IPS DF 4.7 (cell line): ENCODE results near the gene FXYD6.

Source experiments
- DNase-seq: peaks from one replicate; pipeline ENCODE4 v3.0.0-alpha.2; 2013; ENCODE audit warnings: low spot score; ENCODE audit errors: extremely low read depth

The FXYD6 gene

DNA sequence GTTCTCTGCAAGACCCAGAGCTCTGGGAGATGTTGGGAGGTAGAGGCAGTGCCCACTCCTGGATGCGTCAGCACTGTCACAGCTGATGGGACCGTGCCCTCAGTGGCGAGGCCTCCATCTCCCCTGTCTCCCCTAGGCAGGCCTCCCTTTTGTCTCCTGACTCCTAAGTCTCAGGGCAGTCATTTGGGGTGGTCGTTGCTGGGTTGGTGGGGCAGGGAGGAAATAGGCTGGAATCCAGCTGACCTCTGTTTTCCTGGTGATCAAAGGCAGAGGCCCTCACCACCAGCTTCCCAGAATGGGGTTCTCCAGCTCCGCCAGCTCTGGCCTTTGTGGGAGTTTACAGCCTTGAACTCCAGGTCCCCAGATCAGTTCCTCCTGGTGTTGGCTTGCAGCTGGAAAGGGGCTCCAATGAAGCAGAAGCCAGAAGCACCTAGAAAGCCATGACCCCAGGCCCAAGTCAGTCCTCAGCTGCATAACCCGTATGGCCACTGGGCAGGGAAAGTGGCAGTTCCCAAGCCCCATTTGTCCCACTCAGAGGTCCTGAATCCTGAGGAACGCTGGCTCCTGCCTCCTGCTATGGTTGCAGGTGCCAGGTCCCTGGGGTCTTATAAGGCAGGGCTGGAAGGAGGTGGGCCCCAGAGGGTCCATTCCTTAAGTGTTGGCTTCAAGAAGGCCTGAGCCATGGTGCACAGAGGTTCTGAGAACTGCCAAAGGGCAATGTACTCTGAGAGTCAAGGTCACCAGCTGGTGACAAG lies 44.6 kb downstream of the FXYD6 start:
- DNase-seq = no peak

DNA sequence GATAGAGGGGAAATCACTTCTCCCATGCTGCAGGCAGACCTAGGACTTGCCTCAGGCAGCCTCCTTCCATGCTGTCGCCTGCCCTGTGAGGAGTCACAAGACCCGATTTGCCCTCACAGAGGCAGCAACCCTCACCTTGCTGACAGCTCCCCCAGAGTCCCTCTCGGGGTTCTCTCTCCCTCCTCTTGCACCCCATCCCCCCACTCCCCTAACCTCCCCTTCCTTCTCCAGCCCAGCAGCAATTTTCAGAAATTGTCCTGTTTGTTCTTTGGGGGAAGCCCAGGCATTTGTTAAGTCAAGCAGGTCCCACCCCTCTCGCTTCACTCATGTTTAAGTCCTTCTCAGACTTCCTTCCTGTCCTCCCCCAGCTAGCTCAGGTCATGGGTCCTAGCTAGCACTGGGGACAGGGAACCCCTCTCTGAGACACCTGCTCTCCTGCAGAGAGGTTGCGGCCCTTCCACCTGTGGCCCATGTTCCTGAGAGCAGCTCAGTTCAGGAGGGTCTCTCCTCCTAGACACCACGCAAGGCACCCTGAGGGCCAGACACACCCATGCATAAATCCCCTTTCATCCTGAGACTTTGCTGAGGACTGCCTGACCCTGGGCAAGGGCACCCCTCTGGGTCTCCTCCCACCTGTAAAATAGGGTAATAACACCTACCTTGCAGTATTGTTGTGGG lies 45.6 kb downstream of the FXYD6 start:
- DNase-seq = no peak

DNA sequence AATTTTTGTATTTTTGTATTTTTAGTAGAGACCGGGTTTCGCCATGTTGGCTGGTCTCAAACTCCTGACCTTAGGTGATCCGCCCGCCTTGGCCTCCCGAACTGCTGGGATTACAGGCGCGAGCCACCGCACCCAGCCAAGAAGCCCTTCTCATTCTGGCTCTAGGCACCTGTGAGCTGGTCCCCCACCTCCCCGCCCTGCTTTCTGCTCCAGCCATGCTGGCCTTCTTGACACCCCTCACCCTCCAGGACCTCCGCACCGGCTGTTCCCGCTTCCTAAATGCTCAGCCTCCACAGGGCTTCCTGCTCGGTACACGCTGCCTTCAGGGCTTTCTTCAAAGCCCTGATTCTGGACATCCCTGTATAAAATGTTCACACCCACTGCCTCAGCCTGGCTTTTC lies 46.4 kb downstream of the FXYD6 start:
- no peak for DNase-seq

GRCh38 chr11:117829369-117829725 lies 47.1 kb downstream of the FXYD6 start:
- no peak for DNase-seq

- no peak for DNase-seq
These were observed 47.7 kb downstream of the FXYD6 start for GRCh38 chr11:117828611-117829368.

DNA sequence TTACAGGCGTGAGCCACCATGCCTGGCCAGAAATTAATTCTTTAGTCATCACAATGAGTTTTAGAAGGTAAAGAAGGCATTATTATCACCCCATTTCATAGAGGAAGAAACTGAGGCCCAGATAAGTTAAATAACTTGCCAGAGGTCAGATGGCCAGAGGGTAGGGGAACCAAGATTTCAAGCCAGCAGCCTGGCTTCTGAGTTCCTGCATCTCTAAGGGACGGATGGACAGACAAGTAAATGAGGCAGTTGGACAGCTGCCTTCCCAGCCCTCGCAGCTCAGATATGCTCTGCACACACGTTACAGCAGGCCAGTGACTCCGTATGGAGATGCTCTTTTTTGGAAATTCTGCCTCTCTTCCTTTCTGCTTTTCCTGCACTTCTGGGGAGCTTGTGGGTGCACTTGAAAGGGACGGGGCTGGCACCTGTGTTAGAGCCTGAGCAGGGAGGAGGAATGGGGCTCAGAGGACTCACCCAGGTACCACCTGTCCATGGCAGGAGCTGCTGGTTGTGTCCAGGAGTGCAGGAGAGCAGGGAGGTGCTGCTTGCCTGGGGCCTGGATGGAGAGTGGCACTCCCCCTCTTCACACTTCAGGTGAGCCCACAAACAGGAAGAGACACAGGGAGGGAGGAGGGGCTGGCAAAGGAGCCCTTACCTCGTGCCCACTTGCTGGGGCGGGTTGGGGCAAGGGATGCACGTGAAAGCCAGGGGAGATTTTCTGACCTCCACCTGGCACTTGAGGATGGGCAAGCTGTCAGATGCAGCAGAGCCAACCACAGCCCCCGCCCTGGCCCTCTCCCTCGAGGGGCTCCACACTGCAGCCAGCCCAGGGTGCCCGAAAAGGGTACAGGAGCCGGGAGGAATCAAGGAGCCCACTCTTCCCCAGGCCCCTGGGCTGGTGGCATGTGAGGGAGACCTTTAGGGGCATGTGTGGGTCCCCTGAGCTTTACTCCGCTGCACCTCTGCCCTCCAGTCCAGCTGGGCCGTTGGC lies 48.6 kb downstream of the FXYD6 start:
- no peak for DNase-seq

GRCh38 chr11:117826832-117827231 lies 49.6 kb downstream of the FXYD6 start:
- DNase-seq = no peak

- DNase-seq = no peak
These were observed 50.3 kb downstream of the FXYD6 start for GRCh38 chr11:117826190-117826570.

- no peak for DNase-seq
These were observed 50.8 kb downstream of the FXYD6 start for GRCh38 chr11:117825538-117826189.

DNA sequence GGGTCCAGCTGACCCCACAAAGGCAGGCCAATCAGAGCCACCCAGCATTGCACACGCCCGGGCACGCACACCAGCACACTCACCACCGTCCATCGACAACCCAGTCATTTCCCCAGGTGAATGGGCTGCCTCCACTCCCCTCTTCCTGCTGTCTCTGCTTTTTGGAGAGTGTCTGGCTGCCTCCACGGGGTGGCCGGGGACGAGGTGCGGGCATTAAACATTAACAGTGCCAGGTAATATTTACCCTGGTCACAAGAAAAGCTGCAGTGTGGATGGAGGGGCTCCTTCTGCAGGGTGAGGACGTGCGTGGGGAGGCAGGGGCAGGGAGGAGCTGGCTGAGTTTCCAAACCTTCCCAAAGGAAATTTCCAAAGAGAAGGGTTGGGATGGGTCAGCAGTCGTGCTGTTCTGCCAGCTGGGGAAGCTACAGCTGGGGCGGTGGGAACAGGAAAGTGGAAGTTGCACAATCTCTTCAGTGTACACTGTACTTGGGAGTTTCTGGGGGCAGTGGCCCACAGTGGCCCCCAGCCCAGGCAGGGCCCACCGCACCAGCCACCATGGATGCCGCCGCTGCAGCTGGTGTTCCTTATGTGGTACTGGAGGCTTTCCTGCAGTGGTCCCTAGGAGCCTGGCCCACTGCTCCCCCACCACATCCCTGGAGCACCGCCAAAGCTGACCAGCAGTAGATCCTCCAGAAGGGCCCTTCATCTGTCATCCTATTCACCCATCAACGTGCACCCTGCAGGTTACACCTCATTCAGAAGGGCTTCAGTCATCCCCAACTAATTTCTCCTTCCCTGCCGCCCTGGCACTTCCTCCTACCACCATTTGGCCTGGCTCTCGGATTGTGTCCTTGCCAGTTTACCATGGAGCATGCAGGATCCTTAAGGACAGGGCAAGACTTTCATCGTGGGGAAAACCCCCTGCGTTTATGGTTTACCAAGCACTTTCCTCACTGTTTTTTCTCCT lies 51.6 kb downstream of the FXYD6 start, which contains the start of gene FXYD2:
TSS of gene FXYD2 (minus strand) at position 174 of the 967 bp plus-strand sequence. CDS start at position 108, 66 bp downstream.
- no peak for DNase-seq

DNA sequence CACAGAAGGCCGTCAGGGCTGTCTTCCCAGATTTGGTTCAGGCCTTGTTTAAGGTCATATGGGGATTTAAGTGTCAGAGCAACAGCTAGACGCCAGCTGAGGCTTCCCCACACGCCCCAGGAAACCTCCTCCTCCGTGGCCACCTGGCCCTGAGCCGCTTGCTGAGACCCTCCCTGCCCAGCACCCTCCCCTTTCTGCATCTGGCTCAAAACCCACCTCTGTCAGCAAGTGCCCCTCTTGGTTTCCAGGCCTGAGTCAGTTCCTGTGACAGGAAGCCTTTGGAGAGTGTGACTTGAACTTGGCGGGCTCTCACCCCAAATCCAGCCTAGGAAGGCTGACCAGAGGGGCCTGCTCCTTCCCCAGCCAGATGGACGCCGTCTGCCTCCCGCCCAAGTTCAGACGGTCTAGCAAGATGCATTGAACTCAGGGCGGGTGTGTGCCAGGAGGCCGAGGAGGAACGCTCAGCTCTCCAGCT lies 52.5 kb downstream of the FXYD6 start:
- no peak for DNase-seq

GRCh38 chr11:117823294-117823945 lies 53.0 kb downstream of the FXYD6 start:
- no peak for DNase-seq

GRCh38 chr11:117822074-117823033 lies 54.1 kb downstream of the FXYD6 start:
- no peak for DNase-seq

DNA sequence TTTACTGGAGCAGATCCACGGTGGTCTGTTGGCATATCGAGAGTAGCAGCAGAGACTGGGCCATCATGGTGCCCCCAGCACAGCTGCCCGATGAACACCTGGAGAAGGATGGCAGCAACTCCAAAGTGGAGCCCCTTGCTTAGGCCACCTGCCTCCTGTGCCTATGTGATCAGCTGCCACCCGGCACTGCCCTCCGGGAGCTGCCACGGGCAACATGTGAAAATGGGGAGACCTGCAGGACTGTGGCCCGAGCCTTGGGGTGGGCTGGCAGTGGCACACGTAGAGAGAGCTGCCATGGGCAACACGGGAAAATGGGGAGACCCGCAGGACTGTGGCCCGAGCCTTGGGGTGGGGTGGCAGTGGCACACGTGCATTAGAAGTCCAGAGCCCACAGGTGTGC lies 55.0 kb downstream of the FXYD6 start:
- no peak for DNase-seq

GRCh38 chr11:117820516-117820915 lies 55.9 kb downstream of the FXYD6 start:
- no peak for DNase-seq

- no peak for DNase-seq
These were observed 56.4 kb downstream of the FXYD6 start for GRCh38 chr11:117820071-117820470.
